Keratinocyte (primary cell): Measurements from ENCODE around the gene TNFSF13B. TPM values are rescaled to one million over a fixed set of nuclear protein-coding genes. Genes with fewer than 3 reads are reported as not detected.

Source experiments
- DNase-seq: peaks from one replicate; pipeline ENCODE4 v3.0.0-alpha.2; 2011; ENCODE audit warnings: low read depth, missing footprints, low spot score
- FAIRE-seq: peaks from 2 replicates; lab custom pipeline; 2011; peaks lifted over from hg19 to GRCh38; lab: Jason Lieb, UNC
- H2AFZ ChIP-seq: 2 replicates; pipeline ENCODE4 v1.6.0; 2012; ENCODE audit warnings: low read length, control low read depth, inconsistent platforms; ENCODE audit not compliant: control insufficient read depth
- H3K27ac ChIP-seq: 2 replicates; pipeline ENCODE4 v1.5.1; 2011; ENCODE audit warnings: low read length; ENCODE audit not compliant: control insufficient read depth, insufficient read depth
- H3K27me3 ChIP-seq: 3 replicates; pipeline ENCODE4 v1.6.0; 2011; ENCODE audit warnings: low read length; ENCODE audit not compliant: control insufficient read depth, insufficient read depth; ENCODE audit errors: extremely low read depth
- H3K36me3 ChIP-seq, 2 experiments: 2 replicates in 1 of 2; 3 replicates in 1 of 2; pipeline ENCODE4 v1.5.1; 2011; ENCODE audit warnings: low read length in 2 of 2, mild to moderate bottlenecking in 1 of 2; ENCODE audit not compliant: control insufficient read depth in 2 of 2, insufficient read depth in 2 of 2; ENCODE audit errors: extremely low read depth in 1 of 2
- H3K4me1 ChIP-seq: 3 replicates; pipeline ENCODE4 v1.5.1; 2011; ENCODE audit warnings: low read length; ENCODE audit not compliant: control insufficient read depth, insufficient read depth; ENCODE audit errors: extremely low read depth
- H3K4me2 ChIP-seq: 3 replicates; pipeline ENCODE4 v1.6.0; 2011; ENCODE audit warnings: low read depth, low read length; ENCODE audit not compliant: control insufficient read depth, insufficient read depth; ENCODE audit errors: extremely low read depth
- H3K4me3 ChIP-seq, 3 experiments: fragments of 200-600 bp in 1 of 3; sonication (generic) in 1 of 3; 2 replicates in 2 of 3; 3 replicates in 1 of 3; pipeline ENCODE4 v1.5.1; 2011 to 2016; ENCODE audit warnings: low read length in 3 of 3, mild to moderate bottlenecking in 3 of 3, control low read depth in 2 of 3, inconsistent platforms in 1 of 3, low read depth in 1 of 3, mixed read lengths in 1 of 3, mixed run types in 1 of 3, moderate library complexity in 1 of 3; ENCODE audit not compliant: control insufficient read depth in 2 of 3, insufficient read depth in 2 of 3; ENCODE audit errors: extremely low read depth in 1 of 3
- H3K79me2 ChIP-seq: 2 replicates; pipeline ENCODE4 v1.6.0; 2012; ENCODE audit warnings: low read length; ENCODE audit not compliant: control insufficient read depth, insufficient read depth
- H3K9ac ChIP-seq: 3 replicates; pipeline ENCODE4 v1.6.0; 2011; ENCODE audit warnings: low read length; ENCODE audit not compliant: control insufficient read depth, insufficient read depth; ENCODE audit errors: extremely low read depth
- H3K9me1 ChIP-seq: 3 replicates; pipeline ENCODE4 v1.6.0; 2011; ENCODE audit warnings: low read length; ENCODE audit not compliant: control insufficient read depth, insufficient read depth; ENCODE audit errors: extremely low read depth
- H3K9me3 ChIP-seq: 2 replicates; pipeline ENCODE4 v1.5.1; 2012; ENCODE audit warnings: low read depth, low read length; ENCODE audit not compliant: control insufficient read depth
- H4K20me1 ChIP-seq: 3 replicates; pipeline ENCODE4 v1.6.0; 2011; ENCODE audit warnings: low read length; ENCODE audit not compliant: control insufficient read depth, insufficient read depth; ENCODE audit errors: extremely low read depth
- EZH2 ChIP-seq: IDR thresholded peaks from one replicate; pipeline ENCODE4 v1.6.1; 2012; ENCODE audit warnings: inconsistent platforms, mild to moderate bottlenecking, low read length, moderate library complexity
- dilution Hi-C: fragments of 300-500 bp; cut with MboI; formaldehyde crosslinking; loops from one replicate; pipeline ENCODE4 v1.7.0; 2020; ENCODE audit warnings: low sequenced_read_pairs; ENCODE audit not compliant: extremely low pct_ligation_motif_present
- polyA plus RNA-seq, 5 experiments: library from polyadenylated mRNA; depleted of rRNA in 3 of 5; stranded (reverse) in 3 of 5; stranded (forward) in 1 of 5; unstranded in 1 of 5; fragments of >200 nt; gene quantifications; 1 replicate in 1 of 5; 2 replicates in 3 of 5; 3 replicates in 1 of 5; pipeline versions ENCODE4 v1.2.1 to v1.2.3, GENCODE V29; 2011 to 2012; ENCODE audit warnings: missing spikeins in 2 of 5, low read depth in 1 of 5, low replicate concordance in 1 of 5
- TF ChIP-seq, protein P1 (sequence below), 3 experiments: IDR thresholded peaks in 1 of 3; conservative IDR thresholded peaks in 1 of 3; optimal IDR thresholded peaks in 1 of 3; 2 replicates in 2 of 3; 3 replicates in 1 of 3; pipeline versions ENCODE3 to v1.5.1; 2011; ENCODE audit warnings: low read length in 3 of 3, mild to moderate bottlenecking in 3 of 3, moderate library complexity in 2 of 3, control low read depth in 1 of 3, inconsistent platforms in 1 of 3; ENCODE audit not compliant: insufficient read depth in 2 of 3; ENCODE audit errors: extremely low read depth in 1 of 3

Gene TNFSF13B
- polyA plus RNA-seq, 1 donor (not counting 4 experiments of a cell fraction or from before 2014, with no cell fraction given), result 1.1 TPM

GRCh38 chr13:108283110-108283509 is 13.6 kb downstream of the TNFSF13B start:
- no peak overlapping the region for H3K4me2 ChIP-seq
- no peak overlapping the region for H3K9ac ChIP-seq
- no peaks in the 10 kb centered on the region for H3K9me1 ChIP-seq
- no peaks in the 10 kb centered on the region for H3K9me3 ChIP-seq
- DNase-seq (no peak), FAIRE-seq (no peak)
- H3K27ac ChIP-seq, result no peak overlapping the region
- no peaks in the 10 kb centered on the region for H3K36me3 ChIP-seq
- H2AFZ ChIP-seq, result no peak overlapping the region
- no peak for TF ChIP-seq EZH2
- TF ChIP-seq, protein P1, sequence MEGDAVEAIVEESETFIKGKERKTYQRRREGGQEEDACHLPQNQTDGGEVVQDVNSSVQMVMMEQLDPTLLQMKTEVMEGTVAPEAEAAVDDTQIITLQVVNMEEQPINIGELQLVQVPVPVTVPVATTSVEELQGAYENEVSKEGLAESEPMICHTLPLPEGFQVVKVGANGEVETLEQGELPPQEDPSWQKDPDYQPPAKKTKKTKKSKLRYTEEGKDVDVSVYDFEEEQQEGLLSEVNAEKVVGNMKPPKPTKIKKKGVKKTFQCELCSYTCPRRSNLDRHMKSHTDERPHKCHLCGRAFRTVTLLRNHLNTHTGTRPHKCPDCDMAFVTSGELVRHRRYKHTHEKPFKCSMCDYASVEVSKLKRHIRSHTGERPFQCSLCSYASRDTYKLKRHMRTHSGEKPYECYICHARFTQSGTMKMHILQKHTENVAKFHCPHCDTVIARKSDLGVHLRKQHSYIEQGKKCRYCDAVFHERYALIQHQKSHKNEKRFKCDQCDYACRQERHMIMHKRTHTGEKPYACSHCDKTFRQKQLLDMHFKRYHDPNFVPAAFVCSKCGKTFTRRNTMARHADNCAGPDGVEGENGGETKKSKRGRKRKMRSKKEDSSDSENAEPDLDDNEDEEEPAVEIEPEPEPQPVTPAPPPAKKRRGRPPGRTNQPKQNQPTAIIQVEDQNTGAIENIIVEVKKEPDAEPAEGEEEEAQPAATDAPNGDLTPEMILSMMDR (optimal IDR thresholded peaks at IDR 0.05 in 1 of 3, IDR thresholded peaks at IDR 0.05 in 1 of 3, conservative IDR thresholded peaks at IDR 0.05 in 1 of 3; ENCODE audit: extremely low read depth in 1 of 3, insufficient read depth in 2 of 3, low read length in 3 of 3), result no peak
- H3K4me1 ChIP-seq, result no peaks in the 10 kb centered on the region
- dilution Hi-C loops, result no loop called here
- H3K27me3 ChIP-seq, result no peaks in the 10 kb centered on the region
- H3K4me3 ChIP-seq, result no peak overlapping the region
- no peaks in the 10 kb centered on the region for H3K79me2 ChIP-seq
- no peaks in the 10 kb centered on the region for H4K20me1 ChIP-seq

DNA sequence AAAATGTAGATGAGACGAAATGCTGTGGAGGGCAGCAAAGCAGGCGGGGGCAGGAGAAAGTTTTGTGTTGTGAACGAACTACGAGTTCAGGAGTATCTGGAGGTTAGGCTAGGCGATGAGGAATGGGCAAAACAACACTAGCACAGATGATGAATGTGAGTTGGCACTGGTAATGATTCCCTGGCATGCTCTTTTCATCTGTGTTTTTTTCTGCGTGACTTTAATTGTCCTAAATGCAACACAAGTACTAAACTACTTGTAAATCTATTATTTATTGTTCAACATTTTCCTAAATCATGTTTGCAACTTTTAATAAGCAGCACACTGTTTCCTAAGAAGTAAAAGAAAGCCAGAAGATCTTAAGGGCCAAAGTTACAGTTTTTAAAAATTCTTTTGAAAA is 19.2 kb downstream of the TNFSF13B start:
- TF ChIP-seq EZH2, result no peak
- TF ChIP-seq, protein P1 (optimal IDR thresholded peaks at IDR 0.05 in 1 of 3, IDR thresholded peaks at IDR 0.05 in 1 of 3, conservative IDR thresholded peaks at IDR 0.05 in 1 of 3; ENCODE audit: extremely low read depth in 1 of 3, insufficient read depth in 2 of 3, low read length in 3 of 3), result no peak
- dilution Hi-C loops, result no loop called here
- no peaks in the 10 kb centered on the region for H3K4me1 ChIP-seq
- H4K20me1 ChIP-seq, result no peaks in the 10 kb centered on the region
- H3K79me2 ChIP-seq, result no peaks in the 10 kb centered on the region
- H2AFZ ChIP-seq, result no peak overlapping the region
- H3K4me2 ChIP-seq, result no peak overlapping the region
- FAIRE-seq (no peak), DNase-seq (no peak)
- no peak overlapping the region for H3K9ac ChIP-seq
- H3K9me1 ChIP-seq, result no peaks in the 10 kb centered on the region
- H3K9me3 ChIP-seq, result no peaks in the 10 kb centered on the region
- H3K27ac ChIP-seq, result no peak overlapping the region
- H3K4me3 ChIP-seq, result no peak overlapping the region
- no peaks in the 10 kb centered on the region for H3K27me3 ChIP-seq
- H3K36me3 ChIP-seq, result no peaks in the 10 kb centered on the region
